HFFc6 (cell line): Measurements from ENCODE around the gene DEDD2. TPM values are rescaled to one million over a fixed set of nuclear protein-coding genes. Genes with fewer than 3 reads are reported as not detected.

Source experiments
- DNase-seq: peaks from one replicate; pipeline ENCODE4 v3.0.0-alpha.2; 2018
- H3K27ac Mint-ChIP-seq: 2 replicates; pipeline ENCODE4 v1.8.0; 2020; ENCODE audit warnings: mild to moderate bottlenecking, mixed read lengths
- H3K27me3 Mint-ChIP-seq: 2 replicates; pipeline ENCODE4 v1.8.0; 2021; ENCODE audit warnings: mild to moderate bottlenecking, moderate library complexity, mixed read lengths; ENCODE audit not compliant: insufficient read depth
- H3K36me3 Mint-ChIP-seq: 2 replicates; pipeline ENCODE4 v1.8.0; 2021; ENCODE audit warnings: low read depth, mixed read lengths
- H3K4me1 Mint-ChIP-seq: 2 replicates; pipeline ENCODE4 v1.8.0; 2020; ENCODE audit warnings: low read depth, mixed read lengths
- H3K4me3 Mint-ChIP-seq: 2 replicates; pipeline ENCODE4 v1.8.0; 2020; ENCODE audit warnings: mild to moderate bottlenecking, moderate library complexity, mixed read lengths
- H3K9me3 Mint-ChIP-seq: 2 replicates; pipeline ENCODE4 v1.8.0; 2020; ENCODE audit warnings: mild to moderate bottlenecking, mixed read lengths
- CTCF ChIP-seq: fragments of 200-600 bp; sonication (generic); IDR thresholded peaks from 2 replicates; pipeline ENCODE4 v1.5.0; 2021; ENCODE audit warnings: antibody characterized with exemption, mild to moderate bottlenecking
- total RNA-seq, 6 experiments: library from RNA; stranded (reverse); fragmentation: NEBNext Ultra II Directional; extraction: Animal tissue kit (Norgen Biotek cat#: 25700); gene quantifications; 2 replicates in 1 of 6; 3 replicates in 5 of 6; pipeline ENCODE4 v1.2.3, GENCODE V29; 2021

Gene DEDD2
- total RNA-seq, 6 experiments from 2014 or later, result 19.2 to 24.9 (median 20.2) TPM

DNA sequence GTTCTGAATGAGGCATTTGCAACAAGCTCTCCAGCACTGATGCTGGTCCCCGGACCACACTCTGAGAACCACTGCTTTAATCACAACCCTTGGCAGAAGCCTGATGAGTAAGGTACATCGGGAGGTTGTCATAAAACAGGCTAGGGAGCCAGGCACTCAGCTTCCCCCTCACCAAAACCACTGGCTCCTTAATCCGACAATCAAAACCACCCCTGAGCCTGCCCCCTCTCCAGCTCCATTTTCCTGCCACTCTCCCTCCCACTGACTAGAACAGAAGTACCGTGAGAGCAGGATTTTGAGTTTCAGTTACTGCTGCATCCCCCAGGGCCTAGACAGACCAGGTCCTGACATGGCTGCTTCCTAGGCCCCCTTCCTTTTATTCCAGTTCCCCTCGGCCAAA, 17.7 kb upstream of the DEDD2 start:
- no peak for DNase-seq
- Mint-ChIP-seq H3K27me3 (peaks cover 5% of the 10 kb centered on the region; the same call in 1 of the 2 replicates), H3K4me1 (peaks cover 7% of the 10 kb centered on the region), H3K36me3 (peaks cover 36% of the 10 kb centered on the region), H3K9me3 (no peaks in the 10 kb centered on the region), H3K27ac (no peak overlapping the region), H3K4me3 (no peak overlapping the region)
- TF ChIP-seq CTCF, result no peak

DNA sequence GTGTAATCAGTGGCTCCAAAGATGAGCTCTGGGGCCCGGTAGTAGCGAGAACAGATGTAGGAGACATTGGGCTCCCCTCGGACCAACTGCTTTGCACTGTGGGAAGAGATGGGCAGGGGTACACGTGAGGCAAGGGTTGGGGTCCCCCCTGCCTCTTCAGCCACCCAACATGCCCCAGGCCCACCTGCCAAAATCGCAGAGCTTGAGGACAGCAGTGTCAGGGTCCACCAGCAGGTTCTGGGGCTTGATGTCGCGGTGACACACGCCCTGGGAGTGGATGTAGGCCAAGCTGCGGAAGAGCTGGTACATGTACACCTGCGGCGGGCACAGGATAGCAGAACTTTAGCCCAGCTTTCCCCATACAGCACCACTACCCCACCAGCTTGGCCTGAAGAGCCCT, 16.9 kb upstream of the DEDD2 start:
- Mint-ChIP-seq H3K27ac (no peak overlapping the region), H3K4me3 (no peak overlapping the region), H3K9me3 (no peaks in the 10 kb centered on the region), H3K36me3 (peaks cover 35% of the 10 kb centered on the region), H3K4me1 (peaks cover 7% of the 10 kb centered on the region), H3K27me3 (peaks cover 5% of the 10 kb centered on the region; the same call in 1 of the 2 replicates)
- DNase-seq, result no peak
- no peak for TF ChIP-seq CTCF

DNA sequence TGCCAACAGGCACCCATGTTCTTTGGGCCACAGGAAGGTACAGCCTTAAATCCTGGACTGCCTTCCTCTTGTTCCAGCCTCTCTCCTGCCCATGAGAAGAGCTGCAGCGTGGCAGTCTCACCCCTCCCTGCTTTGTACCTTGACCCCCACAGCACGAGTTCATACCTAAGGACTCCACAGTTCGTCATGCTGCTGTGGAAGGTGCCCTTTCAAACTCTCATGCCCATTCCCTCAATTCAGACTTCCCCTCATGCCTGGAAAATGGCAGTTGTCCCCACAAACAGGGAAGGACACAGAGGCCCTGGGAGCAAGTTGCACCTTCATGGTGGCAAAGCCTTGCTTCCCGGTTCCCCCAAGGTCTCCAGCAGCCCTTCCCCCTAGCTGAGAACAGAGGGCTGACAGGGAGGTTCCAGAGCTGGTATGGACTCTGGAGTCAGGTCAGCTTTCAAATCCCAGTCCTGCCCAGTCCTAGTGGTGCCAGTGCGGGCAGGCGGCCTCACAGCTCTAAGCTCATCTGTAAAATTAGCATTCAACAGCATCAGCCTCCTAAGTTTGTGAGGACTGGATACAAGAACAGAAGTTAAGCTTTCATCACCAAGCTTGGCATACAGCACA, 16.3 kb upstream of the DEDD2 start:
- TF ChIP-seq CTCF, result no peak
- Mint-ChIP-seq H3K27me3 (peaks cover 5% of the 10 kb centered on the region; the same call in 1 of the 2 replicates), H3K4me1 (peaks cover 13% of the 10 kb centered on the region), H3K27ac (peak overlapping the region; percentile 5; the same call in 1 of the 2 replicates), H3K36me3 (peaks cover 32% of the 10 kb centered on the region), H3K9me3 (no peaks in the 10 kb centered on the region), H3K4me3 (no peak overlapping the region)
- DNase-seq, result no peak

- TF ChIP-seq CTCF, result no peak
- H3K36me3 Mint-ChIP-seq, result peaks cover 32% of the 10 kb centered on the region
- H3K4me1 Mint-ChIP-seq, result peaks cover 14% of the 10 kb centered on the region
- H3K27me3 Mint-ChIP-seq, result peaks cover 5% of the 10 kb centered on the region; the same call in 1 of the 2 replicates
- H3K27ac Mint-ChIP-seq, result peak overlapping the region; percentile 5; the same call in 1 of the 2 replicates
- H3K4me3 Mint-ChIP-seq, result no peak overlapping the region
- no peak for DNase-seq
- H3K9me3 Mint-ChIP-seq, result no peaks in the 10 kb centered on the region
Observed at GRCh38 chr19:42233106-42233505, 15.6 kb upstream of the DEDD2 start.

- H3K9me3 Mint-ChIP-seq, result no peaks in the 10 kb centered on the region
- H3K4me3 Mint-ChIP-seq, result no peak overlapping the region
- no peak for TF ChIP-seq CTCF
- DNase-seq, result no peak
- H3K27ac Mint-ChIP-seq, result no peak overlapping the region
- H3K36me3 Mint-ChIP-seq, result peaks cover 33% of the 10 kb centered on the region
- H3K27me3 Mint-ChIP-seq, result peaks cover 5% of the 10 kb centered on the region; the same call in 1 of the 2 replicates
- H3K4me1 Mint-ChIP-seq, result peaks cover 14% of the 10 kb centered on the region
Observed at GRCh38 chr19:42232435-42232834, 15.0 kb upstream of the DEDD2 start.
